OCI-LY3 (cell line): Measurements from ENCODE around the gene VMA21.

Experiments
- CTCF ChIP-seq: fragments of 200-600, 300-600 bp; sonication (generic); IDR thresholded peaks from 2 replicates; pipeline ENCODE4 v1.5.1; 2014; ENCODE audit warnings: antibody characterized with exemption, low read length, low read depth
- EZH2phosphoT487 ChIP-seq: fragments of 200-600 bp; shearing (Covaris generic); IDR thresholded peaks from 2 replicates; pipeline ENCODE4 v1.6.1; 2018; ENCODE audit warnings: antibody characterized with exemption, mixed run types, low read depth

- TF ChIP-seq CTCF (no peak), EZH2phosphoT487 (no peak)
Observed at GRCh38 chrX:151393514-151393913, 3.5 kb upstream of the VMA21 start.
